ENCODE results near the gene ERAL1. TPM values are rescaled to one million over a fixed set of nuclear protein-coding genes. Genes with fewer than 3 reads are reported as not detected.

Gene ERAL1
- total RNA-seq, 1 donor from 2014 or later = 17.6 TPM

- no peak for DNase-seq (ENCODE audit: low read depth)
- H3K4me3 ChIP-seq (ENCODE audit: low read depth, low read length) = no peak overlapping the region
- no peaks in the 10 kb centered on the region for H3K27me3 ChIP-seq (ENCODE audit: control insufficient read depth, insufficient read depth, low read length)
- peaks cover 21% of the 10 kb centered on the region for H3K36me3 ChIP-seq (ENCODE audit: control insufficient read depth, insufficient read depth, low read length)
- no peak for FAIRE-seq
- TF ChIP-seq CTCF (IDR thresholded peaks at IDR 0.05; ENCODE audit: insufficient read depth, low read length, severe bottlenecking) = no peak
These were observed 52.1 kb downstream of the ERAL1 start for GRCh38 chr17:28906706-28907438.

- DNase-seq (ENCODE audit: low read depth) (no peak), FAIRE-seq (no peak)
- Histone ChIP-seq H3K4me3 (ENCODE audit: low read depth, low read length) (no peak overlapping the region), H3K27me3 (ENCODE audit: control insufficient read depth, insufficient read depth, low read length) (no peaks in the 10 kb centered on the region), H3K36me3 (ENCODE audit: control insufficient read depth, insufficient read depth, low read length) (peaks cover 29% of the 10 kb centered on the region)
- no peak for TF ChIP-seq CTCF (IDR thresholded peaks at IDR 0.05; ENCODE audit: insufficient read depth, low read length, severe bottlenecking)
These were observed 53.1 kb downstream of the ERAL1 start for GRCh38 chr17:28907709-28908475.

GRCh38 chr17:28908640-28909167 lies 53.9 kb downstream of the ERAL1 start:
- peaks cover 32% of the 10 kb centered on the region for H3K36me3 ChIP-seq (ENCODE audit: control insufficient read depth, insufficient read depth, low read length)
- no peak overlapping the region for H3K4me3 ChIP-seq (ENCODE audit: low read depth, low read length)
- no peak for TF ChIP-seq CTCF (IDR thresholded peaks at IDR 0.05; ENCODE audit: insufficient read depth, low read length, severe bottlenecking)
- DNase-seq (ENCODE audit: low read depth) (no peak), FAIRE-seq (peak; percentile 47)
- H3K27me3 ChIP-seq (ENCODE audit: control insufficient read depth, insufficient read depth, low read length) = no peaks in the 10 kb centered on the region

- Histone ChIP-seq H3K4me3 (ENCODE audit: low read depth, low read length) (no peak overlapping the region), H3K27me3 (ENCODE audit: control insufficient read depth, insufficient read depth, low read length) (no peaks in the 10 kb centered on the region), H3K36me3 (ENCODE audit: control insufficient read depth, insufficient read depth, low read length) (peaks cover 38% of the 10 kb centered on the region)
- TF ChIP-seq CTCF (IDR thresholded peaks at IDR 0.05; ENCODE audit: insufficient read depth, low read length, severe bottlenecking) = no peak
- DNase-seq (ENCODE audit: low read depth) = no peak
- FAIRE-seq = no peak
These were observed 55.7 kb downstream of the ERAL1 start for GRCh38 chr17:28910534-28910933.

Other genes with a start within 250 kb of the ERAL1 start
- 6.6 and 11.8 TPM in 2 replicates for gene RSKR, start 240.8 kb upstream of the ERAL1 start, total RNA-seq
- 164 and 168 TPM in 2 replicates for gene BLTP2, start 209.9 kb upstream of the ERAL1 start, total RNA-seq
- 50.8 and 70.4 TPM in 2 replicates for gene SDF2, start 193.1 kb upstream of the ERAL1 start, total RNA-seq
- gene SUPT6H, start 192.8 kb upstream of the ERAL1 start, total RNA-seq = 23.2 and 32.9 TPM in 2 replicates
- gene PROCA1, start 143.1 kb upstream of the ERAL1 start, total RNA-seq = 0.26 and 0.64 TPM in 2 replicates
- gene RAB34, start 137.1 kb upstream of the ERAL1 start, total RNA-seq = 42.5 and 68.7 TPM in 2 replicates
- gene RPL23A, start 135.0 kb upstream of the ERAL1 start, total RNA-seq = 928 and 1,097 TPM in 2 replicates
- gene TLCD1, start 128.8 kb upstream of the ERAL1 start, total RNA-seq = 6.5 and 7.4 TPM in 2 replicates
- gene NEK8, start 126.2 kb upstream of the ERAL1 start, total RNA-seq = 3.1 and 3.2 TPM in 2 replicates
- 32.0 and 36.6 TPM in 2 replicates for gene TRAF4, start 111.0 kb upstream of the ERAL1 start, total RNA-seq
- 3.2 and 3.6 TPM in 2 replicates for gene FAM222B, start 12.2 kb upstream of the ERAL1 start, total RNA-seq
- 24.5 TPM in 2 replicates for gene FLOT2, start 42.7 kb downstream of the ERAL1 start, total RNA-seq
- gene DHRS13, start 48.1 kb downstream of the ERAL1 start, total RNA-seq = 2.9 and 11.3 TPM in 2 replicates
- 5.4 and 7.1 TPM in 2 replicates for gene PHF12, start 96.5 kb downstream of the ERAL1 start, total RNA-seq
- not detected in 2 replicates for gene SEZ6, start 151.0 kb downstream of the ERAL1 start, total RNA-seq
- gene PIPOX, start 188.1 kb downstream of the ERAL1 start, total RNA-seq = 0.26 and 1.4 TPM in 2 replicates